Stimulated activated CD4-positive, alpha-beta T cell treated with anti-CD3 and anti-CD28 coated beads, Interleukin-1b, Interleukin-23, amount 100 ng/mL, for 4 hours (primary cell): ENCODE data around the gene COL8A2.

Experiments used
- DNase-seq, 2 donors: peaks; one replicate each; pipeline ENCODE4 v3.0.0-alpha.2; 2020; ENCODE audit warnings: low read depth in 2 of 2

Gene COL8A2

GRCh38 chr1:36091698-36092097 lies 33.3 kb downstream of the COL8A2 start:
- no peak for DNase-seq

GRCh38 chr1:36091141-36091540 lies 33.9 kb downstream of the COL8A2 start:
- no peak for DNase-seq

- no peak for DNase-seq
Measured at GRCh38 chr1:36089393-36090121, 35.5 kb downstream of the COL8A2 start.

GRCh38 chr1:36088577-36089392 lies 36.2 kb downstream of the COL8A2 start, which contains the start of gene ADPRS:
ADPRS (plus strand) TSS chr1:36088892; CDS start chr1:36088905, 13 bp downstream.
- peak; percentile 83 to 87 for DNase-seq

GRCh38 chr1:36088265-36088576 lies 36.8 kb downstream of the COL8A2 start:
- no peak for DNase-seq

- DNase-seq = no peak
Measured at GRCh38 chr1:36087233-36088123, 37.5 kb downstream of the COL8A2 start.

- DNase-seq = no peak
Measured at GRCh38 chr1:36086529-36087232, 38.3 kb downstream of the COL8A2 start.

- no peak for DNase-seq
Measured at GRCh38 chr1:36085686-36086526, 39.1 kb downstream of the COL8A2 start.

- no peak for DNase-seq
Measured at GRCh38 chr1:36085126-36085525, 39.9 kb downstream of the COL8A2 start.

GRCh38 chr1:36084497-36085115 lies 40.4 kb downstream of the COL8A2 start:
- DNase-seq = no peak

GRCh38 chr1:36083635-36084496 lies 41.2 kb downstream of the COL8A2 start, which contains the start of gene TEKT2:
TEKT2 (plus strand) TSS chr1:36084094; CDS start chr1:36084922, 828 bp downstream.
- DNase-seq = no peak

GRCh38 chr1:36083219-36083618 lies 41.8 kb downstream of the COL8A2 start:
- no peak for DNase-seq

GRCh38 chr1:36081926-36082485 lies 43.0 kb downstream of the COL8A2 start:
- DNase-seq = no peak

- DNase-seq = no peak
Measured at GRCh38 chr1:36080801-36081200, 44.2 kb downstream of the COL8A2 start.

- DNase-seq = no peak
Measured at GRCh38 chr1:36080236-36080635, 44.8 kb downstream of the COL8A2 start.

- no peak for DNase-seq
Measured at GRCh38 chr1:36076979-36077573, 47.9 kb downstream of the COL8A2 start.

GRCh38 chr1:36070349-36070748 lies 54.7 kb downstream of the COL8A2 start:
- DNase-seq = no peak

- no peak for DNase-seq
Measured at GRCh38 chr1:36068866-36069265, 56.2 kb downstream of the COL8A2 start.
